HS-5 (cell line): Measurements from ENCODE around the gene CCDC85C.

ENCODE experiments used
- DNase-seq: peaks from one replicate; pipeline ENCODE4 v3.0.0-alpha.2; 2012; ENCODE audit warnings: low read depth

Gene CCDC85C

GRCh38 chr14:99471731-99472130 lies 132.3 kb downstream of the CCDC85C start:
- DNase-seq, result no peak

- DNase-seq, result no peak
These were observed 135.0 kb downstream of the CCDC85C start for GRCh38 chr14:99468836-99469592.

- DNase-seq, result no peak
These were observed 135.9 kb downstream of the CCDC85C start for GRCh38 chr14:99468081-99468480.

GRCh38 chr14:99467336-99468078 lies 136.5 kb downstream of the CCDC85C start:
- no peak for DNase-seq

- DNase-seq, result no peak
These were observed 137.2 kb downstream of the CCDC85C start for GRCh38 chr14:99466758-99467157.

GRCh38 chr14:99465288-99465687 lies 138.7 kb downstream of the CCDC85C start:
- DNase-seq, result no peak

GRCh38 chr14:99463974-99464373 lies 140.0 kb downstream of the CCDC85C start:
- DNase-seq, result no peak

GRCh38 chr14:99462210-99462609 lies 141.8 kb downstream of the CCDC85C start:
- DNase-seq, result no peak

- no peak for DNase-seq
These were observed 142.5 kb downstream of the CCDC85C start for GRCh38 chr14:99461411-99462085.

GRCh38 chr14:99460793-99461192 lies 143.2 kb downstream of the CCDC85C start:
- DNase-seq, result no peak

- no peak for DNase-seq
These were observed 144.4 kb downstream of the CCDC85C start for GRCh38 chr14:99459481-99460100.

- no peak for DNase-seq
These were observed 149.8 kb downstream of the CCDC85C start for GRCh38 chr14:99454246-99454645.

- no peak for DNase-seq
These were observed 151.0 kb downstream of the CCDC85C start for GRCh38 chr14:99452968-99453367.

- no peak for DNase-seq
These were observed 152.8 kb downstream of the CCDC85C start for GRCh38 chr14:99451234-99451633.

GRCh38 chr14:99450266-99450665 lies 153.7 kb downstream of the CCDC85C start:
- DNase-seq, result no peak
